ENCODE data around the gene MYH3. TPM values are rescaled to one million over a fixed set of nuclear protein-coding genes. Genes with fewer than 3 reads are reported as not detected.

The MYH3 gene
- total and polyA plus RNA-seq, 10 of the 15 experiments (the other 5 are each of a cell fraction or from before 2014, with no cell fraction given): 0.14 to 1.4 (median 0.71) TPM

GRCh38 chr17:10648381-10648780, 8.7 kb downstream of the MYH3 start (continued):
- TF ChIP-seq GABPA (IDR thresholded peaks at IDR 0.05; ENCODE audit: low read depth): no peak
- TF ChIP-seq CTCF (IDR thresholded peaks at IDR 0.05 in 2 of 3, conservative IDR thresholded peaks at IDR 0.05 in 1 of 3; ENCODE audit: control insufficient read depth in 2 of 3, extremely low read depth in 1 of 3, insufficient read depth in 1 of 3, low read depth in 3 of 3, low read length in 3 of 3): no peak
- TF ChIP-seq PRDM15 (CRISPR knock-in tag; IDR thresholded peaks at IDR 0.05): no peak
- no peak for TF ChIP-seq KDM1A (IDR thresholded peaks at IDR 0.05; ENCODE audit: borderline replicate concordance)
- no peak for TF ChIP-seq TAF1 (IDR thresholded peaks at IDR 0.05; ENCODE audit: borderline replicate concordance, low read depth, low read length)
- TF ChIP-seq E4F1 (IDR thresholded peaks at IDR 0.05; ENCODE audit: borderline replicate concordance, partially characterized antibody): no peak
- no peak for TF ChIP-seq STAT1 (conservative IDR thresholded peaks at IDR 0.05)
- TF ChIP-seq SMARCA5 (IDR thresholded peaks at IDR 0.05): no peak
- no peak for TF ChIP-seq NFIC (IDR thresholded peaks at IDR 0.05; ENCODE audit: low read depth, low read length)

Measured in GM12878 (cell line).